Measurements from ENCODE around the gene CDK14. TPM values are rescaled to one million over a fixed set of nuclear protein-coding genes. Genes with fewer than 3 reads are reported as not detected.

The CDK14 gene
- total RNA-seq, 1 donor from 2014 or later: 58.6 TPM

- no peaks in the 10 kb centered on the region for H3K36me3 ChIP-seq
- H3K4me3 ChIP-seq: no peak overlapping the region
- no peaks in the 10 kb centered on the region for H3K4me1 ChIP-seq
- H3K27me3 ChIP-seq (ENCODE audit: low read depth): no peaks in the 10 kb centered on the region
- H3K27ac ChIP-seq: no peak overlapping the region
- TF ChIP-seq CTCF (IDR thresholded peaks at IDR 0.05): no peak
- intact Hi-C loops (cut with DNase I): no loop called here
- DNase-seq (no peak), ATAC-seq (no peak)
- H3K9me3 ChIP-seq: no peaks in the 10 kb centered on the region
Observed at GRCh38 chr7:90869335-90869734, 273.2 kb downstream of the CDK14 start.

- no peak for TF ChIP-seq CTCF (IDR thresholded peaks at IDR 0.05)
- H3K4me3 ChIP-seq: no peak overlapping the region
- H3K27ac ChIP-seq: no peak overlapping the region
- no peaks in the 10 kb centered on the region for H3K9me3 ChIP-seq
- no peak for DNase-seq
- H3K27me3 ChIP-seq (ENCODE audit: low read depth): no peaks in the 10 kb centered on the region
- no peaks in the 10 kb centered on the region for H3K4me1 ChIP-seq
- H3K36me3 ChIP-seq: no peaks in the 10 kb centered on the region
- intact Hi-C loops (cut with DNase I): no loop called here
- ATAC-seq: no peak
Observed at GRCh38 chr7:90876701-90877100, 280.6 kb downstream of the CDK14 start.

- Histone ChIP-seq H3K36me3 (no peaks in the 10 kb centered on the region), H3K27me3 (ENCODE audit: low read depth) (no peaks in the 10 kb centered on the region), H3K4me3 (no peak overlapping the region), H3K9me3 (no peaks in the 10 kb centered on the region), H3K27ac (no peak overlapping the region), H3K4me1 (no peaks in the 10 kb centered on the region)
- no peak for DNase-seq
- ATAC-seq: no peak
- intact Hi-C loops (cut with DNase I): no loop called here
- no peak for TF ChIP-seq CTCF (IDR thresholded peaks at IDR 0.05)
Observed at GRCh38 chr7:90877201-90877600, 281.1 kb downstream of the CDK14 start.

- Histone ChIP-seq H3K27ac (no peak overlapping the region), H3K9me3 (no peaks in the 10 kb centered on the region), H3K36me3 (no peaks in the 10 kb centered on the region), H3K4me1 (no peaks in the 10 kb centered on the region), H3K4me3 (no peak overlapping the region), H3K27me3 (ENCODE audit: low read depth) (no peaks in the 10 kb centered on the region)
- intact Hi-C loops (cut with DNase I): no loop called here
- no peak for ATAC-seq
- DNase-seq: no peak
- TF ChIP-seq CTCF (IDR thresholded peaks at IDR 0.05): no peak
Observed at GRCh38 chr7:90879924-90880323, 283.8 kb downstream of the CDK14 start.

- Histone ChIP-seq H3K4me3 (no peak overlapping the region), H3K36me3 (no peaks in the 10 kb centered on the region), H3K9me3 (no peaks in the 10 kb centered on the region), H3K27ac (no peak overlapping the region), H3K27me3 (ENCODE audit: low read depth) (no peaks in the 10 kb centered on the region), H3K4me1 (no peaks in the 10 kb centered on the region)
- DNase-seq (no peak), ATAC-seq (no peak)
- TF ChIP-seq CTCF (IDR thresholded peaks at IDR 0.05): no peak
- intact Hi-C loops (cut with DNase I): no loop called here
Observed at GRCh38 chr7:90886416-90886815, 290.3 kb downstream of the CDK14 start.

DNA sequence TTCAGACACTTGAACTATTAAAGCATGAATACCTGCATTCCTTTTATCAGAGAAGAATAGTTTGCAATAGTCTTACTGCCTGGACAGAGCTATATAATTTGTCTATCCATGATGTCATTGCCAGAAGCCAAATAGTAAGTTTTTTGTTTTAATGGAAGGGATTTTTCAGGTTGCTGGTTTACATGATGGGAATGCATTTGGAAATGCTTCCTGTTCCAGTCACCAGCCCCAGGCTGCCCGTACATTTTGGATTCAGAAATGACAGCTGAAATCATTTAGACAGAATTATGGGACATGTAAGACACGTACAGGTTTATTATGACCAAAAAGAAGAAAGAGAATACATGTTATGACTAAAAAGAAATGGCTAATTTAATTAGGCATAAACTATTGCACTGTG lies 293.1 kb downstream of the CDK14 start:
- no peak overlapping the region for H3K27ac ChIP-seq
- no peak for TF ChIP-seq CTCF (IDR thresholded peaks at IDR 0.05)
- no peaks in the 10 kb centered on the region for H3K27me3 ChIP-seq (ENCODE audit: low read depth)
- intact Hi-C loops (cut with DNase I): no loop called here
- H3K4me3 ChIP-seq: no peak overlapping the region
- DNase-seq (no peak), ATAC-seq (no peak)
- no peaks in the 10 kb centered on the region for H3K4me1 ChIP-seq
- no peaks in the 10 kb centered on the region for H3K36me3 ChIP-seq
- no peaks in the 10 kb centered on the region for H3K9me3 ChIP-seq

Data from lower lobe of right lung (tissue), 2 donors.